ENCODE measurements around the gene ATP6V1G3. TPM values are rescaled to one million over a fixed set of nuclear protein-coding genes. Genes with fewer than 3 reads are reported as not detected.

Gene ATP6V1G3
- total and polyA plus RNA-seq, 2 donors (not counting 1 experiment from before 2014, with no cell fraction given): not detected

DNA sequence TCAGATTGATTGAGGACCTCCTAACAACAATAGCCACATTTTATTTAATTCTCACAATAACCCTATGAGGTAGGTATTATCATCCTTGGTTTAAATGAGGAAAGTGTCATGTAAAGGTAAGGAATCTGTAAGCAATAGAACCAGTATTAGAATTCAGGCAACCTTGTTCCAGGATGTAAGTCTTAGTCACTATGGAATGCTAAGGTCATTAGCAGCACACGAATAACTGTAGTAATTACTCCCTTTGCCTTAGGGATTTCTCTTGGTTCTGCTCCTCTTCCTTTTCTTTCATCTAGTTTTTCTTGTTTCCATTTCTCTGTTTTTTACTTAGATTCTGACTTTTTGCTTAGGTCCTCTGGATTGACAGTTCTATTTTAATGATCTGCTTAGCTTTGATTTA is 23.1 kb upstream of the ATP6V1G3 start:
- Histone ChIP-seq H3K9ac (ENCODE audit: insufficient read depth, low read length) (no peak overlapping the region), H3K4me3 (replicated peaks in 1 of 4; ENCODE audit: control extremely low read depth in 1 of 4, insufficient read depth in 1 of 4, low read depth in 3 of 4, low read length in 4 of 4) (no peak overlapping the region), H3K9me3 (ENCODE audit: control insufficient read depth, insufficient read depth, low read depth, low read length) (no peaks in the 10 kb centered on the region), H2AFZ (ENCODE audit: low read length) (no peak overlapping the region), H3K36me3 (ENCODE audit: control insufficient read depth, insufficient read depth, low read length) (no peaks in the 10 kb centered on the region), H3K27ac (ENCODE audit: insufficient read depth, low read length) (no peak overlapping the region), H3K4me2 (ENCODE audit: extremely low read depth, insufficient read depth, low read length) (no peak overlapping the region), H3K4me1 (ENCODE audit: control insufficient read depth, extremely low read depth, insufficient read depth, low read length) (no peaks in the 10 kb centered on the region), H3K27me3 (ENCODE audit: control insufficient read depth, insufficient read depth, low read length) (no peaks in the 10 kb centered on the region), H3K79me2 (ENCODE audit: control insufficient read depth, insufficient read depth, low read length) (no peaks in the 10 kb centered on the region), H4K20me1 (ENCODE audit: control insufficient read depth, extremely low read depth, insufficient read depth, low read length) (no peaks in the 10 kb centered on the region)
- DNase-seq (ENCODE audit: low read depth in 2 of 2): peak in 1 of 2 donors; percentile 59
- TF ChIP-seq, protein P1, sequence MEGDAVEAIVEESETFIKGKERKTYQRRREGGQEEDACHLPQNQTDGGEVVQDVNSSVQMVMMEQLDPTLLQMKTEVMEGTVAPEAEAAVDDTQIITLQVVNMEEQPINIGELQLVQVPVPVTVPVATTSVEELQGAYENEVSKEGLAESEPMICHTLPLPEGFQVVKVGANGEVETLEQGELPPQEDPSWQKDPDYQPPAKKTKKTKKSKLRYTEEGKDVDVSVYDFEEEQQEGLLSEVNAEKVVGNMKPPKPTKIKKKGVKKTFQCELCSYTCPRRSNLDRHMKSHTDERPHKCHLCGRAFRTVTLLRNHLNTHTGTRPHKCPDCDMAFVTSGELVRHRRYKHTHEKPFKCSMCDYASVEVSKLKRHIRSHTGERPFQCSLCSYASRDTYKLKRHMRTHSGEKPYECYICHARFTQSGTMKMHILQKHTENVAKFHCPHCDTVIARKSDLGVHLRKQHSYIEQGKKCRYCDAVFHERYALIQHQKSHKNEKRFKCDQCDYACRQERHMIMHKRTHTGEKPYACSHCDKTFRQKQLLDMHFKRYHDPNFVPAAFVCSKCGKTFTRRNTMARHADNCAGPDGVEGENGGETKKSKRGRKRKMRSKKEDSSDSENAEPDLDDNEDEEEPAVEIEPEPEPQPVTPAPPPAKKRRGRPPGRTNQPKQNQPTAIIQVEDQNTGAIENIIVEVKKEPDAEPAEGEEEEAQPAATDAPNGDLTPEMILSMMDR (conservative IDR thresholded peaks at IDR 0.05 in 1 of 2, IDR thresholded peaks at IDR 0.05 in 1 of 2; ENCODE audit: low read depth in 1 of 2, low read length in 2 of 2): no peak
- no peak for TF ChIP-seq EZH2 (IDR thresholded peaks at IDR 0.05; ENCODE audit: low read length, missing control alignments)

DNA sequence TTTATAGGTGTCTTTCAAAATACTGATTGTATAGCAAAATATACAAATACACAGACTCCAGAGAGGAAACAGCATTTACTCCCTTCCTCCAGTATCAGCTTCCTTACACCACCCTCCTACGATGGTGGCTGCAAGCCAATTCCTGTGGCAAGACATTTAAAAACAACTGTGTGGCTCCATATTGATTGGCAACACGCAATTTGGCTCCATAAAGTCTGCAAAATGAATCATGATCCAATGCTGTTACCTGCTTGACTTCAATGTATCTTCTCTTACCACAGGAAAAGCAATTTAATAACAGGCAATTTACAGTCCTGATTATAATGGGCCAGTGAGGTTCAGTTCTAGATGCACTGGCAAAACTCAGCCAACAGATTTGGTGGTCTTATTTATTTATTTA is 19.7 kb upstream of the ATP6V1G3 start:
- no peaks in the 10 kb centered on the region for H3K36me3 ChIP-seq (ENCODE audit: control insufficient read depth, insufficient read depth, low read length)
- H3K9me3 ChIP-seq (ENCODE audit: control insufficient read depth, insufficient read depth, low read depth, low read length): no peaks in the 10 kb centered on the region
- no peak overlapping the region for H3K27ac ChIP-seq (ENCODE audit: insufficient read depth, low read length)
- no peaks in the 10 kb centered on the region for H3K4me1 ChIP-seq (ENCODE audit: control insufficient read depth, extremely low read depth, insufficient read depth, low read length)
- no peaks in the 10 kb centered on the region for H3K79me2 ChIP-seq (ENCODE audit: control insufficient read depth, insufficient read depth, low read length)
- no peaks in the 10 kb centered on the region for H3K27me3 ChIP-seq (ENCODE audit: control insufficient read depth, insufficient read depth, low read length)
- TF ChIP-seq, protein P1 (conservative IDR thresholded peaks at IDR 0.05 in 1 of 2, IDR thresholded peaks at IDR 0.05 in 1 of 2; ENCODE audit: low read depth in 1 of 2, low read length in 2 of 2): no peak
- no peak for TF ChIP-seq EZH2 (IDR thresholded peaks at IDR 0.05; ENCODE audit: low read length, missing control alignments)
- DNase-seq (ENCODE audit: low read depth in 2 of 2): peak; percentile 6 to 29
- H3K4me2 ChIP-seq (ENCODE audit: extremely low read depth, insufficient read depth, low read length): no peak overlapping the region
- no peak overlapping the region for H3K4me3 ChIP-seq (replicated peaks in 1 of 4; ENCODE audit: control extremely low read depth in 1 of 4, insufficient read depth in 1 of 4, low read depth in 3 of 4, low read length in 4 of 4)
- no peaks in the 10 kb centered on the region for H4K20me1 ChIP-seq (ENCODE audit: control insufficient read depth, extremely low read depth, insufficient read depth, low read length)
- H3K9ac ChIP-seq (ENCODE audit: insufficient read depth, low read length): no peak overlapping the region
- H2AFZ ChIP-seq (ENCODE audit: low read length): no peak overlapping the region

DNA sequence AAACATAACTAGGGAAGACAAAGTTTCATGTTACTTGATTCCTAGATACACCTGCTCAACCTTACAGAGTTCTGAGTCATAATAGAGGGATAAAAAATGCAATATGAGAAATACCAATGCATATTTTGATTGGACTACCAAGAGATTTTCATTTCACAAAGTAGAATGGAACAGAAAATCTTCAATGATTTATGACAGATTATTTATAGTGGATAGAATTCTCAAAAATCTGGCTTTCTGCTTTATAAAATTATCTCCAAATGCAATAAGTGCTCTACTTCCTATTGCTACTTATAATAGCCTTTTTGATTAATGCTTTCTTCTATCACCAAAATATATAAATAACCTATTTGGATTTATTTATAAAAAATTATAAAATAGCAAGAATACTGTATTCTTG is 18.9 kb upstream of the ATP6V1G3 start:
- DNase-seq (ENCODE audit: low read depth in 2 of 2): no peak
- H3K27ac ChIP-seq (ENCODE audit: insufficient read depth, low read length): no peak overlapping the region

More for the DNA sequence above, 18.9 kb upstream of the ATP6V1G3 start:
- Histone ChIP-seq H3K4me2 (ENCODE audit: extremely low read depth, insufficient read depth, low read length) (no peak overlapping the region), H3K36me3 (ENCODE audit: control insufficient read depth, insufficient read depth, low read length) (no peaks in the 10 kb centered on the region), H3K9ac (ENCODE audit: insufficient read depth, low read length) (no peak overlapping the region), H4K20me1 (ENCODE audit: control insufficient read depth, extremely low read depth, insufficient read depth, low read length) (no peaks in the 10 kb centered on the region), H3K27me3 (ENCODE audit: control insufficient read depth, insufficient read depth, low read length) (no peaks in the 10 kb centered on the region), H3K9me3 (ENCODE audit: control insufficient read depth, insufficient read depth, low read depth, low read length) (no peaks in the 10 kb centered on the region), H3K4me1 (ENCODE audit: control insufficient read depth, extremely low read depth, insufficient read depth, low read length) (no peaks in the 10 kb centered on the region), H2AFZ (ENCODE audit: low read length) (no peak overlapping the region), H3K79me2 (ENCODE audit: control insufficient read depth, insufficient read depth, low read length) (no peaks in the 10 kb centered on the region), H3K4me3 (replicated peaks in 1 of 4; ENCODE audit: control extremely low read depth in 1 of 4, insufficient read depth in 1 of 4, low read depth in 3 of 4, low read length in 4 of 4) (no peak overlapping the region)
- TF ChIP-seq EZH2 (IDR thresholded peaks at IDR 0.05; ENCODE audit: low read length, missing control alignments): no peak
- TF ChIP-seq, protein P1 (conservative IDR thresholded peaks at IDR 0.05 in 1 of 2, IDR thresholded peaks at IDR 0.05 in 1 of 2; ENCODE audit: low read depth in 1 of 2, low read length in 2 of 2): no peak

All from fibroblast of lung (primary cell).